ENCODE results near the gene UBE2E1. TPM values are rescaled to one million over a fixed set of nuclear protein-coding genes. Genes with fewer than 3 reads are reported as not detected.

Gene UBE2E1
- 85.4 and 124 TPM in 2 replicates for total RNA-seq

GRCh38 chr3:23805633-23806533, at the start of gene UBE2E1:
UBE2E1 (plus strand) TSS chr3:23805955; CDS start chr3:23807270, 1,315 bp downstream.
- DNase-seq (ENCODE audit: low read depth): peak; percentile 39
- no peak for TF ChIP-seq CTCF (IDR thresholded peaks at IDR 0.05; ENCODE audit: insufficient read depth, low read length, severe bottlenecking)
- no peak for FAIRE-seq
- H3K4me3 ChIP-seq (ENCODE audit: low read depth, low read length): peak within 1 kb of the TSS; percentile 73
- H3K36me3 ChIP-seq (ENCODE audit: control insufficient read depth, insufficient read depth, low read length): no peaks in the 10 kb centered on the region
- no peaks in the 10 kb centered on the region for H3K27me3 ChIP-seq (ENCODE audit: control insufficient read depth, insufficient read depth, low read length)

DNA sequence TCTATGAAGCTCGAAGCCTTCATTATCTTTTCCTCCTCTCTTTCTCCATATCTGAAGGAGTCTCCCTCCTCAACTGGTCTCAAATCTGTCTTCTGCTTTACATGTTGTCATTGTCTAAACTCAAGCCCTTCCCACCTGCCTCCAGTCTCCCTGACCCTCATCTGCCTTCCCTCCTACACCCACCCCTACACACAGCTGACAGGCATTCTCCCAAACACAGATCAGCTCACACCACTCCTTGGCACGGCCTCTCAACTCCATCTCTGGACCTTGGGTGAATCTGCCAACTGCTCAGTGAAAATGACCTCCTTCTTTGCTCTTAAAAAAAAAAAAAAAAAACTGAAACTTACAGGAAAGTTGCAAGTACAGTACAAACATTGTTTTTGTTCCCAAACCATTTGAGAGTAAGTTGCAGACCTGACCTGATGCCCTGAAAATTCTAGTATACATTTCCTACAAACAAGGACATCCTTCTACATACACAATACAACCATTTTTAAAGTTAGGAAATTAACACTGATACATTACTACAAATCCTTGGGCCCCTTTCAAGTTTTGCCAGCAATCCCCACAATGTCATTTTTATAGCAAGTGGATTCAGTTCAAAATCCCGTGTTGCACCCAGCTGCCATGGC, 49.4 kb upstream of the UBE2E1 start:
- Histone ChIP-seq H3K27me3 (ENCODE audit: control insufficient read depth, insufficient read depth, low read length) (no peaks in the 10 kb centered on the region), H3K4me3 (ENCODE audit: low read depth, low read length) (no peak overlapping the region), H3K36me3 (ENCODE audit: control insufficient read depth, insufficient read depth, low read length) (no peaks in the 10 kb centered on the region)
- DNase-seq (ENCODE audit: low read depth) (no peak), FAIRE-seq (no peak)
- no peak for TF ChIP-seq CTCF (IDR thresholded peaks at IDR 0.05; ENCODE audit: insufficient read depth, low read length, severe bottlenecking)

GRCh38 chr3:23758253-23758838, 47.4 kb upstream of the UBE2E1 start:
- Histone ChIP-seq H3K36me3 (ENCODE audit: control insufficient read depth, insufficient read depth, low read length) (no peaks in the 10 kb centered on the region), H3K27me3 (ENCODE audit: control insufficient read depth, insufficient read depth, low read length) (no peaks in the 10 kb centered on the region), H3K4me3 (ENCODE audit: low read depth, low read length) (no peak overlapping the region)
- DNase-seq (ENCODE audit: low read depth): no peak
- FAIRE-seq: no peak
- TF ChIP-seq CTCF (IDR thresholded peaks at IDR 0.05; ENCODE audit: insufficient read depth, low read length, severe bottlenecking): no peak

- FAIRE-seq: no peak
These were observed 45.4 kb upstream of the UBE2E1 start for GRCh38 chr3:23760325-23760724.

GRCh38 chr3:23760871-23761373, 44.8 kb upstream of the UBE2E1 start:
- DNase-seq (ENCODE audit: low read depth) (no peak), FAIRE-seq (no peak)
- H3K4me3 ChIP-seq (ENCODE audit: low read depth, low read length): no peak overlapping the region
- no peak for TF ChIP-seq CTCF (IDR thresholded peaks at IDR 0.05; ENCODE audit: insufficient read depth, low read length, severe bottlenecking)
- H3K27me3 ChIP-seq (ENCODE audit: control insufficient read depth, insufficient read depth, low read length): no peaks in the 10 kb centered on the region
- no peaks in the 10 kb centered on the region for H3K36me3 ChIP-seq (ENCODE audit: control insufficient read depth, insufficient read depth, low read length)

More at GRCh38 chr3:23760325-23760724, 45.4 kb upstream of the UBE2E1 start:
- H3K4me3 ChIP-seq (ENCODE audit: low read depth, low read length): no peak overlapping the region
- H3K36me3 ChIP-seq (ENCODE audit: control insufficient read depth, insufficient read depth, low read length): no peaks in the 10 kb centered on the region
- H3K27me3 ChIP-seq (ENCODE audit: control insufficient read depth, insufficient read depth, low read length): no peaks in the 10 kb centered on the region
- TF ChIP-seq CTCF (IDR thresholded peaks at IDR 0.05; ENCODE audit: insufficient read depth, low read length, severe bottlenecking): no peak
- DNase-seq (ENCODE audit: low read depth): no peak

Measured in bronchial epithelial cell (primary cell).